IMR-90 (cell line): ENCODE results near the gene SSBP2. TPM values are rescaled to one million over a fixed set of nuclear protein-coding genes. Genes with fewer than 3 reads are reported as not detected.

ENCODE experiments used
- ATAC-seq: fragments of 200-7000 bp; cut with Tn5 transposase; 2 replicates; pipeline ENCODE4 v1.9.1; 2020; ENCODE audit warnings: low read depth, mild to moderate bottlenecking, moderate library complexity
- BruUV-seq: library from RNA; stranded (reverse); fragments of 400-500 nt; replicated peaks from 2 replicates; lab custom pipeline; 2021; lab: Mats Ljungman, UMichigan
- CTCF ChIA-PET: fragments of 300-600 bp; formaldehyde crosslinking; extraction: SDS; loops from one replicate; lab custom pipeline; 2021; ENCODE audit warnings: antibody characterized with exemption; lab: Yijun Ruan, JAX
- POLR2A ChIA-PET: fragments of 300-600 bp; sonication (Branson Sonifier 250); formaldehyde crosslinking; loops from one replicate; lab custom pipeline; 2022; ENCODE audit warnings: antibody characterized with exemption; ENCODE audit not compliant: unreplicated experiment; lab: Charles Lee
- DNase-seq: peaks from one replicate; pipeline ENCODE4 v3.0.0; 2013
- H2AFZ ChIP-seq: replicated peaks from 2 replicates; pipeline ENCODE3; 2013; ENCODE audit warnings: low read length, mild to moderate bottlenecking; ENCODE audit not compliant: poor library complexity
- H2AK5ac ChIP-seq: 2 replicates; pipeline ENCODE4 v1.6.1; 2013; ENCODE audit warnings: low read depth, low read length, inconsistent platforms
- H2AK9ac ChIP-seq: replicated peaks from 2 replicates; pipeline ENCODE3; 2013; ENCODE audit warnings: mild to moderate bottlenecking, low read depth, low read length, moderate library complexity; ENCODE audit not compliant: poor library complexity
- H2BK120ac ChIP-seq: 2 replicates; pipeline ENCODE4 v1.6.1; 2013; ENCODE audit warnings: low read depth, low read length, inconsistent platforms
- H2BK15ac ChIP-seq: 3 replicates; pipeline ENCODE4 v1.6.1; 2013; ENCODE audit warnings: low read depth, low read length, inconsistent platforms
- H2BK20ac ChIP-seq: 2 replicates; pipeline ENCODE4 v1.6.1; 2013; ENCODE audit warnings: low read depth, mild to moderate bottlenecking, inconsistent platforms, low read length, moderate library complexity
- H2BK5ac ChIP-seq: 2 replicates; pipeline ENCODE4 v1.6.1; 2013; ENCODE audit warnings: mild to moderate bottlenecking, low read depth, low read length, inconsistent platforms; ENCODE audit not compliant: poor library complexity, severe bottlenecking
- H3K14ac ChIP-seq: replicated peaks from 2 replicates; pipeline ENCODE4 v1.6.1; 2013; ENCODE audit warnings: low read depth, low read length, inconsistent platforms
- H3K18ac ChIP-seq: 2 replicates; pipeline ENCODE4 v1.6.1; 2013; ENCODE audit warnings: low read depth, low read length, control low read depth
- H3K23ac ChIP-seq: 2 replicates; pipeline ENCODE4 v1.6.1; 2013; ENCODE audit warnings: low read depth, low read length, inconsistent platforms
- H3K27ac ChIP-seq: 2 replicates; pipeline ENCODE4 v1.5.1; 2013; ENCODE audit warnings: mild to moderate bottlenecking, control low read depth, low read length; ENCODE audit not compliant: insufficient read depth
- H3K27me3 ChIP-seq: 2 replicates; pipeline ENCODE4 v1.6.1; 2013; ENCODE audit warnings: low read length; ENCODE audit not compliant: control insufficient read depth, insufficient read depth
- H3K36me3 ChIP-seq: 2 replicates; pipeline ENCODE4 v1.6.1; 2013; ENCODE audit warnings: low read length, mixed read lengths; ENCODE audit not compliant: control insufficient read depth, insufficient read depth
- H3K4ac ChIP-seq: 2 replicates; pipeline ENCODE4 v1.6.1; 2013; ENCODE audit warnings: low read depth, low read length, inconsistent platforms
- H3K4me1 ChIP-seq: 2 replicates; pipeline ENCODE4 v1.6.1; 2013; ENCODE audit warnings: low read length, mixed read lengths; ENCODE audit not compliant: control insufficient read depth, insufficient read depth
- H3K4me2 ChIP-seq: 2 replicates; pipeline ENCODE4 v1.6.1; 2013; ENCODE audit warnings: low read depth, mild to moderate bottlenecking, control low read depth, low read length, moderate library complexity
- H3K4me3 ChIP-seq: 2 replicates; pipeline ENCODE4 v1.5.1; 2013; ENCODE audit warnings: low read depth, mild to moderate bottlenecking, control low read depth, low read length, moderate library complexity; ENCODE audit not compliant: insufficient read depth
- H3K56ac ChIP-seq: 2 replicates; pipeline ENCODE4 v1.6.1; 2013; ENCODE audit warnings: low read length, inconsistent platforms; ENCODE audit not compliant: insufficient read depth; ENCODE audit errors: extremely low read depth
- H3K79me1 ChIP-seq, 2 experiments: 2 replicates each; pipeline ENCODE4 v1.6.1; 2013; ENCODE audit warnings: low read length in 2 of 2, inconsistent platforms in 1 of 2, low read depth in 1 of 2
- H3K9ac ChIP-seq: 2 replicates; pipeline ENCODE4 v1.6.1; 2013; ENCODE audit warnings: low read depth, low read length, control low read depth
- H3K9me1 ChIP-seq: 2 replicates; pipeline ENCODE4 v1.6.1; 2013; ENCODE audit warnings: low read length, inconsistent platforms; ENCODE audit not compliant: insufficient read depth
- H3K9me3 ChIP-seq: 2 replicates; pipeline ENCODE4 v1.6.1; 2013; ENCODE audit warnings: low read length; ENCODE audit not compliant: control insufficient read depth, insufficient read depth
- H4K20me1 ChIP-seq: 2 replicates; pipeline ENCODE4 v1.6.1; 2013; ENCODE audit warnings: low read length, inconsistent platforms; ENCODE audit not compliant: insufficient read depth
- H4K5ac ChIP-seq: 2 replicates; pipeline ENCODE4 v1.6.1; 2013; ENCODE audit warnings: mild to moderate bottlenecking, low read depth, low read length, control low read depth
- H4K8ac ChIP-seq, 2 experiments: 2 replicates each; pipeline ENCODE4 v1.6.1; 2013; ENCODE audit warnings: low read depth in 2 of 2, low read length in 2 of 2, control low read depth in 1 of 2, inconsistent platforms in 1 of 2
- H4K91ac ChIP-seq: 2 replicates; pipeline ENCODE4 v1.6.1; 2013; ENCODE audit warnings: low read depth, low read length, inconsistent platforms; ENCODE audit not compliant: insufficient read depth
- CHD1 ChIP-seq: IDR thresholded peaks from 2 replicates; pipeline ENCODE4 v1.6.1; 2012; ENCODE audit warnings: low read depth, low read length, improper control_type of control experiment
- MAZ ChIP-seq: IDR thresholded peaks from 2 replicates; pipeline ENCODE4 v1.6.1; 2012; ENCODE audit warnings: low read depth, mild to moderate bottlenecking, low read length, improper control_type of control experiment, moderate library complexity, borderline replicate concordance
- MXI1 ChIP-seq: IDR thresholded peaks from 2 replicates; pipeline ENCODE4 v1.6.1; 2012; ENCODE audit warnings: low read depth, mild to moderate bottlenecking, low read length, moderate library complexity, borderline replicate concordance
- RFX5 ChIP-seq: IDR thresholded peaks from 2 replicates; pipeline ENCODE4 v1.8.0; 2012; ENCODE audit warnings: low read depth, mild to moderate bottlenecking, low read length, moderate library complexity
- WGBS, 2 experiments: methylation state at CpG; one replicate each; pipeline versions ENCODE4 v1.1.5 to v1.1.7; 2013; ENCODE audit warnings: missing lambda C conversion rate in 2 of 2; ENCODE audit not compliant: insufficient read length in 1 of 2; ENCODE audit errors: extremely low coverage in 2 of 2; 5-methylcytosine and 5-hydroxymethylcytosine counted together
- dilution Hi-C: fragments of 300-500 bp; cut with HindIII; formaldehyde crosslinking; loops from one replicate; pipeline ENCODE4 v1.14.3; 2018; ENCODE audit warnings: low sequenced_read_pairs; ENCODE audit not compliant: unreplicated experiment
- in situ Hi-C: fragments of 300-500 bp; cut with MboI; formaldehyde crosslinking; loops from 3 replicates; pipeline ENCODE4 v1.14.3; 2019; ENCODE audit warnings: low sequenced_read_pairs, inconsistent platforms, mixed read lengths
- intact Hi-C: fragments of 100-400 bp; cut with micrococcal nuclease; formaldehyde crosslinking; loops from 2 replicates; pipeline ENCODE4 v1.10.0; 2022
- polyA plus RNA-seq, 3 experiments: library from polyadenylated mRNA; depleted of rRNA; stranded (reverse); fragments of >200 nt; gene quantifications; 2 replicates each; pipeline ENCODE4 v1.2.3, GENCODE V29; 2012; ENCODE audit warnings: low replicate concordance in 1 of 3
- total RNA-seq: library from RNA; depleted of rRNA; stranded (reverse); fragments of >200 nt; gene quantifications from 2 replicates; pipeline ENCODE4 v1.2.3, GENCODE V29; 2012

The SSBP2 gene
- total and polyA plus RNA-seq, 2 of the 4 experiments (the other 2 are of a cell fraction): 38.4 to 42.7 TPM

GRCh38 chr5:81633891-81634290 is 117.0 kb downstream of the SSBP2 start:
- no peak overlapping the region for H3K4ac ChIP-seq
- H3K36me3 ChIP-seq: no peaks in the 10 kb centered on the region
- no peak overlapping the region for H2AFZ ChIP-seq
- intact Hi-C loops: no loop called here
- in situ Hi-C loops: no loop called here
- DNase-seq: no peak
- TF ChIP-seq MAZ (no peak), MXI1 (no peak), RFX5 (no peak), CHD1 (no peak)
- no peak overlapping the region for H3K9ac ChIP-seq
- no peak for ATAC-seq
- no peaks in the 10 kb centered on the region for H4K20me1 ChIP-seq
- no peak overlapping the region for H3K56ac ChIP-seq
- H3K4me3 ChIP-seq: no peak overlapping the region
- BruUV-seq: no TSS peak
- no peak overlapping the region for H4K8ac ChIP-seq
- no peak overlapping the region for H2BK20ac ChIP-seq
- H2BK5ac ChIP-seq: no peak overlapping the region
- H3K27me3 ChIP-seq: no peaks in the 10 kb centered on the region
- H3K18ac ChIP-seq: no peak overlapping the region
- H4K5ac ChIP-seq: no peak overlapping the region
- dilution Hi-C loops: no loop called here
- no peak overlapping the region for H2BK15ac ChIP-seq
- no peak overlapping the region for H3K14ac ChIP-seq
- no peaks in the 10 kb centered on the region; the same call in 1 of the 2 replicates for H3K9me1 ChIP-seq
- no peak overlapping the region for H2AK5ac ChIP-seq
- CTCF ChIA-PET: no interaction called here
- 100% methylated on average over 1 of the region's 4 CpGs; no CpG with 5 or more reads in 1 of the 2 experiments for WGBS, 2 experiments
- no peak overlapping the region for H2AK9ac ChIP-seq
- peaks cover 0 to 4% of the 10 kb centered on the region in 2 experiments; a peak in 1 of 4 replicates for H3K79me1 ChIP-seq
- H3K23ac ChIP-seq: no peak overlapping the region
- peaks cover 2% of the 10 kb centered on the region for H3K4me1 ChIP-seq
- no peak overlapping the region for H2BK120ac ChIP-seq
- H3K4me2 ChIP-seq: no peak overlapping the region
- H4K91ac ChIP-seq: no peak overlapping the region
- H3K27ac ChIP-seq: no peak overlapping the region
- POLR2A ChIA-PET: no interaction called here
- no peaks in the 10 kb centered on the region for H3K9me3 ChIP-seq
